SU-DHL-6 (cell line): ENCODE measurements around the gene CACNA1C.

Experiments used
- H2AFZ ChIP-seq: fragments of 200-600 bp; sonication (generic); 2 replicates; pipeline ENCODE4 v1.6.1; 2014; ENCODE audit warnings: low read depth, mild to moderate bottlenecking, moderate library complexity, mixed read lengths, antibody characterized with exemption, low read length; ENCODE audit not compliant: severe bottlenecking
- H3F3A ChIP-seq: fragments of 200-600 bp; shearing (Covaris generic); 2 replicates; pipeline ENCODE4 v1.6.0; 2016; ENCODE audit warnings: antibody characterized with exemption, mild to moderate bottlenecking; ENCODE audit not compliant: insufficient read depth
- H3K27ac ChIP-seq: fragments of 200-600 bp; sonication (generic); 2 replicates; pipeline ENCODE4 v1.5.1; 2016; ENCODE audit warnings: low read depth, mild to moderate bottlenecking, low read length, moderate library complexity, mixed read lengths
- H3K27me3 ChIP-seq: fragments of 200-600 bp; sonication (generic), shearing (Covaris generic); 2 replicates; pipeline ENCODE4 v1.6.0; 2014; ENCODE audit warnings: mild to moderate bottlenecking, low read length
- H3K36me3 ChIP-seq: fragments of 200-600 bp; sonication (generic); 2 replicates; pipeline ENCODE4 v1.6.1; 2014; ENCODE audit warnings: mild to moderate bottlenecking, low read length, mixed read lengths
- H3K4me2 ChIP-seq: fragments of 300-600, 200-600 bp; shearing (Covaris generic), sonication (generic); 2 replicates; pipeline ENCODE4 v1.6.0; 2014; ENCODE audit warnings: low read length, low read depth, mild to moderate bottlenecking; ENCODE audit not compliant: poor library complexity, severe bottlenecking
- H3K4me3 ChIP-seq: fragments of 200-600 bp; sonication (generic); 2 replicates; pipeline ENCODE4 v1.5.1; 2014; ENCODE audit warnings: antibody characterized with exemption, low read length, mild to moderate bottlenecking, mixed read lengths; ENCODE audit not compliant: insufficient read depth, poor library complexity, severe bottlenecking
- H3K79me2 ChIP-seq: fragments of 200-600 bp; sonication (generic); 2 replicates; pipeline ENCODE4 v1.6.1; 2014; ENCODE audit warnings: mild to moderate bottlenecking, low read length, moderate library complexity; ENCODE audit not compliant: insufficient read depth
- H3K9ac ChIP-seq: fragments of 200-600 bp; sonication (generic); 2 replicates; pipeline ENCODE4 v1.7.0; 2014; ENCODE audit warnings: mild to moderate bottlenecking, low read length
- H3K9me2 ChIP-seq: fragments of 200-600 bp; sonication (generic); replicated peaks from 2 replicates; pipeline ENCODE4 v1.6.1; 2014; ENCODE audit warnings: low read length; ENCODE audit not compliant: insufficient read depth
- H3K9me3 ChIP-seq: fragments of 200-600 bp; sonication (generic); 2 replicates; pipeline ENCODE4 v1.6.1; 2014; ENCODE audit warnings: low read length, mixed read lengths; ENCODE audit not compliant: insufficient read depth
- H4K20me1 ChIP-seq: fragments of 200-600 bp; sonication (generic); 2 replicates; pipeline ENCODE4 v1.6.1; 2014; ENCODE audit warnings: low read depth, mild to moderate bottlenecking, antibody characterized with exemption, low read length, moderate library complexity, mixed read lengths
- CTCF ChIP-seq: fragments of 200-600 bp; sonication (generic); IDR thresholded peaks from one replicate; pipeline ENCODE4 v1.5.1; 2017; ENCODE audit warnings: antibody characterized with exemption, mild to moderate bottlenecking, low read length, moderate library complexity; ENCODE audit not compliant: insufficient read depth, poor library complexity, severe bottlenecking
- EZH2phosphoT487 ChIP-seq: fragments of 200-600 bp; sonication (generic), shearing (Covaris generic); conservative IDR thresholded peaks from 2 replicates; pipeline ENCODE4 v1.6.1; 2018; ENCODE audit warnings: mild to moderate bottlenecking, antibody characterized with exemption, low read length, moderate library complexity, mixed read lengths

The CACNA1C gene

GRCh38 chr12:2271961-2272360, 219.2 kb downstream of the CACNA1C start:
- Histone ChIP-seq H3F3A (no peaks in the 10 kb centered on the region), H2AFZ (no peak overlapping the region), H3K27me3 (no peaks in the 10 kb centered on the region), H3K9ac (no peak overlapping the region), H3K9me2 (no peaks in the 10 kb centered on the region), H3K79me2 (no peaks in the 10 kb centered on the region), H3K4me3 (no peak overlapping the region), H3K27ac (no peak overlapping the region), H4K20me1 (no peaks in the 10 kb centered on the region), H3K4me2 (no peak overlapping the region), H3K36me3 (no peaks in the 10 kb centered on the region), H3K9me3 (no peaks in the 10 kb centered on the region)
- TF ChIP-seq CTCF: no peak
- TF ChIP-seq EZH2phosphoT487: no peak

- Histone ChIP-seq H3K4me2 (no peak overlapping the region), H3K36me3 (no peaks in the 10 kb centered on the region), H3K9me2 (no peaks in the 10 kb centered on the region), H3K9me3 (no peaks in the 10 kb centered on the region), H3K4me3 (no peak overlapping the region), H3K27ac (no peak overlapping the region), H4K20me1 (no peaks in the 10 kb centered on the region), H2AFZ (no peak overlapping the region), H3F3A (no peaks in the 10 kb centered on the region), H3K27me3 (no peaks in the 10 kb centered on the region), H3K9ac (no peak overlapping the region), H3K79me2 (no peaks in the 10 kb centered on the region)
- TF ChIP-seq CTCF (no peak), EZH2phosphoT487 (no peak)
Measured at GRCh38 chr12:2273288-2273687, 220.5 kb downstream of the CACNA1C start.

GRCh38 chr12:2273751-2274150, 221.0 kb downstream of the CACNA1C start:
- no peaks in the 10 kb centered on the region for H3K36me3 ChIP-seq
- no peaks in the 10 kb centered on the region for H3K9me3 ChIP-seq
- no peaks in the 10 kb centered on the region for H4K20me1 ChIP-seq

More at GRCh38 chr12:2273751-2274150, 221.0 kb downstream of the CACNA1C start:
- TF ChIP-seq EZH2phosphoT487 (no peak), CTCF (no peak)
- no peak overlapping the region for H3K4me2 ChIP-seq
- H3K4me3 ChIP-seq: no peak overlapping the region
- H3K9me2 ChIP-seq: no peaks in the 10 kb centered on the region
- no peak overlapping the region for H3K27ac ChIP-seq
- H3K9ac ChIP-seq: no peak overlapping the region
- no peak overlapping the region for H2AFZ ChIP-seq
- H3K79me2 ChIP-seq: no peaks in the 10 kb centered on the region
- H3K27me3 ChIP-seq: no peaks in the 10 kb centered on the region
- H3F3A ChIP-seq: no peaks in the 10 kb centered on the region
